ENCODE data around the gene FANCE.

The FANCE gene, protein sequence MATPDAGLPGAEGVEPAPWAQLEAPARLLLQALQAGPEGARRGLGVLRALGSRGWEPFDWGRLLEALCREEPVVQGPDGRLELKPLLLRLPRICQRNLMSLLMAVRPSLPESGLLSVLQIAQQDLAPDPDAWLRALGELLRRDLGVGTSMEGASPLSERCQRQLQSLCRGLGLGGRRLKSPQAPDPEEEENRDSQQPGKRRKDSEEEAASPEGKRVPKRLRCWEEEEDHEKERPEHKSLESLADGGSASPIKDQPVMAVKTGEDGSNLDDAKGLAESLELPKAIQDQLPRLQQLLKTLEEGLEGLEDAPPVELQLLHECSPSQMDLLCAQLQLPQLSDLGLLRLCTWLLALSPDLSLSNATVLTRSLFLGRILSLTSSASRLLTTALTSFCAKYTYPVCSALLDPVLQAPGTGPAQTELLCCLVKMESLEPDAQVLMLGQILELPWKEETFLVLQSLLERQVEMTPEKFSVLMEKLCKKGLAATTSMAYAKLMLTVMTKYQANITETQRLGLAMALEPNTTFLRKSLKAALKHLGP

DNA sequence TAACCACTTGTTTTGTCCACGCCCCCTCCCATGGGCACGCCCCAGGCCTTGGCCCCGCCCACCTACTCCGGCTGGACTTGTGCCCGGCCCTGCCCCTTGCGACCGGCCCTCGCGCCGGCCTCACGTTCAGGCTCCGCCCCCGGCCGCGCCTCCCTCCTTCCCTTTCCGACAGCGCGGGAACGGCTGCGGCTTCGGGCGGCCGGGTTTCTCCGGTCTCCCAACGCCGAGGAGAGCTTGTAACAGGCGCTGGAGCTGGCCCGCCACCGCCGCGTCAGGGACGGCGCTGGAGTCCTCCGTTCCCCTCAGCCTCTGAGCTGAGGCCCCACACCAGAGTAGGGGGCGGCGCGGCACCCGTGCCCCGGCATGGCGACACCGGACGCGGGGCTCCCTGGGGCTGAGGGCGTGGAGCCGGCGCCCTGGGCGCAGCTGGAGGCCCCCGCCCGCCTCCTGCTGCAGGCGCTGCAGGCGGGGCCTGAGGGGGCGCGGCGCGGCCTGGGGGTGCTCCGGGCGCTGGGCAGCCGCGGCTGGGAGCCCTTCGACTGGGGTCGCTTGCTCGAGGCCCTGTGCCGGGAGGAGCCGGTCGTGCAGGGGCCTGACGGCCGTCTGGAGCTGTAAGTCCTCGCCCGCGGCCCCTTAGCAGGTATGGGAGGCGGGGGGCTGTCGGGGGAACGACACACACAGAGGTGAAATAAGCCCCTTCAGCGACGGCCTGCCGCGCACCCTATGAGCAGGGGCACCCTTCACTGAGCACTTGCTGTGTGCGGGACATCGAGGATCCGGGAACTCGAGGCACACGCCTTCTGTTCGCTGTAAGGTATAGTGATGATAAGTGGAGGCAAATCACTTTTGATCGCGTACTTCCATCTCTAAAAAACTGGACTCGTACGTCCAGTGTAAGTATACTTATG, at the start of gene FANCE:
TSS of gene FANCE (plus strand) at position 156 of the 908 bp plus-strand sequence. CDS start at position 364, 208 bp downstream.
- DNase-seq: peak; percentile 90

DNA sequence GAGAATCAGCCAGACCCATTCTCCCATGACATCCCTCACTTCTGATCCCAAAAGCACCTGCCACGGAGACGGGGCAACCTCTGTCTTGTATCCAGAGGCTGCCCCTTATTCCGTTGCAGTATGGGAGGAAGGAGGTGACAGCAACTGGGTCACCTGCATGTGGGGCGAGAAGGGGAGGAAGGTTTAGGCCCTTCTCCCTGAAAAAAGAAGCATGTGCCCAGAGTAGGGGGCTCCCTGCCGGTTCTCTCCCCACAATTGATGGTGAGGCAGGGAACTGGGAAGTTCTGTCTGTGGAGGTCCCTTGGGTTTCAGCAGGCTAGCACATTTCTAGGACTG, 49.3 kb upstream of the FANCE start:
- no peak for DNase-seq

DNA sequence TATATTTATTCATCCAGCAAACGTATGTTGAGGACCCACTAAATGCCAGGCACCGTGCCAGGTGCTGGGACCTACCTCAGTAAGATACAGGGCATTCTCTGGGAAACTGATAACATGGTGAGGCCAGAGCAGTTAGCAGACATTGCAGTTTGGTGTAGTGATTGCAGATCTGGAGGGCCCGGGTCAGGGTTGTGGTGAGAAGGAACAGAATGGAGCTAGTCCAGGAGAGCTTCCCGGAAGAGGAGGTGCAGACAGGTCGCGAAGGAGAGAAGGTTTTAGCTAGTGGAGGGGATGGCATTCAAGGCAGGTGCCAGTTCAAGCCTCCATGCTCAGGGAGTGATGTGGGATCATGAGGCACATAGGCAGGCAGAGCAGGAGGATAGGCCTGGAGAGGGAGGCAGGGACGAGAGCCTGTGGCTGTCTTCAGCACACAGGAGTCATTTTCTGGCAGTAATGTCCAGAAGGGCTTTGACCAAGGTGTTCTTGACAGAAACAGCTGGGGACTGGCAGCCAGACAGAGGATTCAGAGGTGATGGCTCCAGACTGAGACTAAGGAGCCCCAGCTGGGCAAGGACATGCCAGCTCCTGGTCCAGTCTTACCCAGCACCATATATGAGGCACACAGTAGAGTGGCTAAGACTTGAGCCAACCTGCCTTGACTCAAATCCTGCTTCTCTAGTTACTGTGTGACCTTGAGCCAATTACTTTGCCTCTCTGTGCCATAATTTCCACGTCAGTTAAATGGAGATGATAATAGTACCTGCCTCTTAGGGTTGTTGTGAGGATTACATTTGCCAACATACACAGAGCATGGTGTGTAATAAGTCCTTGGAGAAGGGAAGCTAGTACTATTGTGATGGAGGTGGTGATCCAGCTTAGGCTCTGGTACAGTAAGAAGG, 48.3 kb upstream of the FANCE start:
- DNase-seq: no peak

DNA sequence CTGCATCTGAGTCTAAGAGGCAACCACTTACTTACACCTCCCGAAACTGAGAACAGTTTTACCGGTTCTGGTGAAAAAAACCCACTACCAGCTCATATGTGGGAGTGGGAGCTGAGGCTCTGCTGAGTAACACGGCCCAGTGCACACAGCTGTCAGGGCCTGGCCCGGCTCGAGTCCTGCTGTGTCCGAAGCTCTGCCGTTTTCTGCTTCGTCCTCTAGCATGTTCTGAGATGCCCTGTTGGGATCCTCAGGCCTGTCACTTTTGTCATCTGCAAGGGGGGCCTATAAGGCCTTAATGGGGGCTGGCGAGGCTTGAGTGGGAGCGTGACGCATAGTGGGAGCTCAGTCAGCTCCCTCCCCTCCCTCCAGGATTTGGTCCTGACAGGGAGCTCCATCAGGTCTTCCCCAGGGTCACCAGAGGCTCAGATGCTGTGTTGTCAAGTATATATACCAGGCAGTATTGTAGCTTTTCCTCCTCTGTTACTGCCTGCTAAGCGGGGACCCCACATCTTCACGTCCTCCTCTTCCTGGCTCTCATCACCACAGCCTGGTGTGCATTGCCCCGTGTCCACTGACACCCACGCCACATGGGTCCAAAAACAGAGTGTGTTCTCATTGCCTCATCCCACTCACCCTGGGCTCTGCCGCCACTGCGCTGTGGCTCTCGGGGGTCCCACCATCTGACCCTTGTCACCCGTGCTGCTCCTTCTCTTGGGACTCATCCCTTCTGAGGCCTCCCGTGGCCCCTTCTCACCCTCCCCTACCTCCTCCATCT, 45.2 kb upstream of the FANCE start:
- no peak for DNase-seq

DNA sequence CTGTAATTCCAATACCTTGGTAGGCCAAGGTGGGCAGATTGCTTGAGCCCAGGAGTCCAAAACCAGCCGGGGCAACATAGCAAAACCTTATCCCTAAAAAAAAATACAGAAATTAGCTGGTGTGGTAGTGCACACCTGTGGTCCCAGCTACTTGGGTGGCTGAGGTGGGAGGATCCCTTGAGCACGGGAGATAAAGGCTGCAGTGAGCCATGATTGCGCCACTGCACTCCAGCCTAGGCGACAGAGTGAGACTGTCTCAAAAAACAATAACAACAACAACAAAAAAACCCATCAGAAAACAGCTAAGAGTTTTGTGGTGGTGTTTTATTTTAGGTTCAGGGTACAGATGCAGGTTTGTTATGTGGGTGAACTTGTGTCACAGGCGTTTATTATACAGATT, 42.9 kb upstream of the FANCE start:
- no peak for DNase-seq

DNA sequence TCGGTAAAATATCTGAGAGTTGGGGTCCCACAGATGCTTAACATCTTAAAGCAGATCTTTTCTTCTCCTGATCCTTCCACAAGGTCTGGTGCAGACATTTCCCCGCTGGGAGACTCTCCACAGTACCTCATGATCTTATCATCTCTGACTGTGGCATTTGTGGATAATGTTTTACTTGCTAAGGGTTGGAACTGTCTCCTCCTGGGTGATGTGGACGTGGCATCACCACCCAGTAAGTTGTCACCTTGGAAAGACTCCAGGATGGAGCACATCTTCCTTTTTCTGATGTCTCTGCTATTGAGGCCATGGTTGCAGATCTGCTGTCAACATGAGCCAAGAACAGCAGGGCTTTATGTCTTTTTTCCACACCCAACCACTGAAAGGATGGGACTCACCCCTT, 42.0 kb upstream of the FANCE start:
- DNase-seq: no peak

DNA sequence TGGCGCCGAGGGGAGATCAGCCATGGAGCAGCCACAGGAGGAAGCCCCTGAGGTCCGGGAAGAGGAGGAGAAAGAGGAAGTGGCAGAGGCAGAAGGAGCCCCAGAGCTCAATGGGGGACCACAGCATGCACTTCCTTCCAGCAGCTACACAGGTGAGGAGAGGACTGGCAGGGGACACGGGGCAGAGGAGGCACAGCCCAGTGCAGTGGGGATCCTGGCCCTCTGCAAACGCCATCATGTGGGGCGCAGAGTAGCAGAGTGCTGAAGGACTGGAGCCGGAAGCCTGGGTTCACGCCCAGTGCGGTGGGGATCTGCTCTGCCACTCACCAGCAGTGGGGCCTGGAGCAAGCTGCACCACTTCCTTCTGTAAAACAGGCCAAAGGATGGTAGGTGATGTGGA, 41.1 kb upstream of the FANCE start:
- DNase-seq: no peak

DNA sequence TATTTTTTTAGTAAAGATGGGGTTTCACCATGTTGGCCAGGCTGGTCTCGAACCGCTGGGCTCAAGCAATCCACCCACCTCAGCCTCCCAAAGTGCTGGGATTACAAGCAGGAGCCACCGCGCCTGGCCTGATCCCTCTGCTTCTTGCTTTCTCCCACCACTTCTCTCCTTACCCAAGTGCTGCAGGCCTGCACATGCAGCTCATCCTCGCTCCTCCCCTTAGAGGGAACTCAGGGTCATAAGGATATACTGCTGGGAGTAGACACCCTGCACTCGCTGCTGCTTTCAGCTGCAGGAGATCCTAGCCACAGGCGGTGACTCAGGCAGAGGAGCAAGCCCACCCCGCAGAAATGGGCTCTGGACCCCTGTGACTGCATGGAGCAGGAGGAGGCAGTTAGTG, 40.0 kb upstream of the FANCE start:
- DNase-seq: no peak

DNA sequence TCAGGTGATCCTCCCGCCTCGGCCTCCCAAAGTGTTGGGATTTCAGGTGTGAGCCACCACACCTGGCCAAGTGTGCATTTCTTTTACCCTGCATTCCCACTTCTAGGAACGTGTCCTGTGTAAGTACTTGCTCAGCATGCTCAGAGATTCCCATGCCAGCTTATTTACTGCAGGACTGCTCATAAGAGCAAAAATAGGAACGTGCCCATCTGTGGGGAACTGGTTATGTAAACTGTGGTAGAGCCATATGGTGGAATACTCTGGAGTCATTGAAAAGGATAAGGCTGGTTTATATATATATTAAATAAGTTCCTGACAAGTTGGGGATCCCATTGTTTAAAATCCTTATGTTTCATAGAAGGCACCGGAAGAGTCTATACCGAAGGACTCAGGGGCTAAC, 38.2 kb upstream of the FANCE start:
- no peak for DNase-seq

DNA sequence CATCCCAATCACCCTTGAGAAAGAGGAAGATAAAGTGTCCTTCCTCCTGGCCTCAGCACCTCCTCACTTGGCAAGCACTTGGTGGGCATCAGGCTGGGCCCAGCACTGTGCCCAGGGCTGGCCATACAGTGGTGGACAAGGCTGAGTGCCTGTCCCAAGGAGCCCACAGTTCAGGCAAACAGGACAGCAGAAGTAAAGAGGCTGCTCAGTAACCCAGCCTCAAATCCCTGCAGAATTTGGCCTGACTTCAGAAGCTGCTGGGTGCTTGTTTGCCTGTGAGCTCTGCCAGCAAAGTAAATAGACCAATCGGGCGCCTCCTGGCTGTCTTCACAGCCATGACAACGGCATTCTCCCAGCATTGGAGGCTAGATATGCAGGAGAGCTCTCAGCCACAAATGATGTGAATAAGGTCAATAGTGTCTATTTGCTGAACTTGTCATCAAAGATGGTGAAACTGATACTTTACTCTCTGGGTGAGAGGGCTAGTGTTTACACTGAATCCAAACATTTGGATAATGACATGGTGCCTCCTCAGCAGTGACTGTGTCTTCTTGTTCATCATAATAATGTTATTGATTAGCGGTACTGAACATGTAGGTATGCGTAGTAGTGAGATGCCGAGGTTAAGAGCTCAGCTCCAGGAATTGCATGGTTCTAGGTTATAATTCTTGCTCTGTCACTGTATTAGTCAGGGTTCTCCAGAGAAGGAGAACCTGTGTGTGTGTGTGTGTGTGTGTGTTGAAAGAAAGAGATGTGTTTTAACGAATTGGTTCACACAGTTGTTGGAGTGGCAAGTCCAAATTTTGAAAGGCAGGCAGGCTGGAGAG, 36.9 kb upstream of the FANCE start:
- DNase-seq: peak; percentile 75

DNA sequence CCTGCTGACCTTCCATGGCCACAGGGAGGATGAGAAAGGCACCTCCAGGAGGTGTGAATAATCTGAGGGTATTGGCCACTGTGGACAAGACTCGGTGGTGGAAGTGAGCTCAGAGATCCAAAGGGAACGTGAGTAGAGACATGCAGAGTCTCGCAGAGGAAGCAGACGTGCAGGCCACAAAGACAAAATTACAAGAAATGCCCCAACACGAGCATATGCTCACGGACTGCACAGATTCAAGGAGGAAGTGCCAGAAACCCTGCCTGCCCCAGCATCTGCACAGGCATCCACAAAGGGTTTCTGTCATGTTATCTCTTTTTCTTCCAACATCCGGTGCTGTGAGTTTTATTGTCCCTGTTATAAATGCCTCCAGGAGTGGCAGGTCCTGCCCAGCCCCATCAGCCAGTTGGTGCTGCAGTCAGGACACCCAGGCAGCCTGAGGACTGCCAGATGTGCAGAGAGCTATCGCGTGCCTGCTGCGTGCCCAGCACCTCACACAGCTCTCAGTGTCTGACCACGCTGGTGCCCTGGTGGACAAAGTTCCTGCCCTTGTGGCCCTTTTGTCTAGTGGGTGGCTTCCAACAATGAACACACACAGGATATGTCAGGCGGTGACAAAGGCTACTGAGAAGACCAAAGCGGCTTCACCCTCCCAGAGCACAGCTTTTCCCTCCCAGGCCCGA, 34.0 kb upstream of the FANCE start:
- no peak for DNase-seq

DNA sequence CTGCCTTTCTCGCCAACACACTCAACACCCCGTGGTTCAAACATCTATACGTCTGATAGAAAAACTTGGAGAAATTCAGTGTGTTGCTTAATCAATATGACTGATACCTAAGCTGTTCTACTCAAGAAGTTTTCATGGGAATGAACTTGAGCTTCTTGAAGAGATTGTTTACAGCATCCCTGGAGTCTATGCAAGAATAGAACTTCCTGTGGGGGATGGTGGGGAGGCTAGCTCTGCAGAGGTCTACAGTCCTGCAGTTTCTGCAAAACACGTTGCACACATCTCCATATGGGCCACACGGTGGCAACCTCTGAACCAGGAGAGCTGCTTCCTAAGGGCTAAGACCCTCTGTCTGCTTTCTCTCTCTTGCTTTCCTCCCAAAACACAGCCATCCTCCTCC, 32.7 kb upstream of the FANCE start:
- DNase-seq: peak; percentile 87

DNA sequence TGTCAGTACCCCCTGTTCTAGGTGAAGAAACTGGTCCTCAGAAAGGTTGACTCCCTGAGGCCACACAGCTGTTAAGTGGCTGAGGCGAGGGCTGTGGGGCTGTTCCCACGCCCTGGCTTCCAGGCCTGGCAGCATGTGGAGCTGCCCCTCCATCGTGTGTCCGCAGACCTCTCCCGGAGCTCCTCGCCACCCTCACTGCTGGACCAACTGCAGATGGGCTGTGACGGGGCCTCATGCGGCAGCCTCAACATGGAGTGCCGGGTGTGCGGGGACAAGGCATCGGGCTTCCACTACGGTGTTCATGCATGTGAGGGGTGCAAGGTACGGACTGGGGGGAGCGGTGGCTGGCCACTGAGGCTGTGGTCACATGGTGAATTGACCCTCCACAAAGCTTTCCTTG, 32.2 kb upstream of the FANCE start:
- DNase-seq: no peak

DNA sequence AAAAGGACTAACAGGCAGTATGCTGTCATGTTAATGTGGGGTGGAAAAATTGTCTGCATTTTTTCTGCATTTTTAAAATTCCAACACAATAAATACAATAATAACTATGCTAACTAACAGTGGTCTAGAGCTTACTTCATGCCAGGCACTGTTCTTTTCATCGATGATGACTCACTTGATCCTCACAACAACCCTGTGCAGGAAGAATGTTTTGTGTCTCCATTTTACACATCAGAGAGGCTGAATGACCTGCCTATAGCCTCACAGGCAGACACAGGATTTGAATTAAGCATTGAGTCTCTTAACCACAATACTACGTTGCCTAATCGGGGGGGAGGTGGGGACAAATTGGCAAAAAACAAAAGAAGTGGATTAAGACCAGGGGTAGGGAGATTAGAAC, 26.9 kb upstream of the FANCE start:
- peak; percentile 97 for DNase-seq

DNA sequence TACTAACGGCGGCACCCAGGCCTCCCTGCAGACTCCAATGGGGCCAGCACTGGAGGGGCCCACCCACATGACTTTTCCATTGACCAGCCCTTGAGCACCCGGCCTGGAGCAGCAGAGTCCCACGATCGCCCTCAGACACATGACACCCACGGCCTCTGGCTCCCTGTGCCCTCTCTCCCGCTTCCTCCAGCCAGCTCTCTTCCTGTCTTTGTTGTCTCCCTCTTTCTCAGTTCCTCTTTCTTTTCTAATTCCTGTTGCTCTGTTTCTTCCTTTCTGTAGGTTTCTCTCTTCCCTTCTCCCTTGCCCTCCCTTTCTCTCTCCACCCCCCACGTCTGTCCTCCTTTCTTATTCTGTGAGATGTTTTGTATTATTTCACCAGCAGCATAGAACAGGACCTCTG, 26.1 kb upstream of the FANCE start:
- no peak for DNase-seq

DNA sequence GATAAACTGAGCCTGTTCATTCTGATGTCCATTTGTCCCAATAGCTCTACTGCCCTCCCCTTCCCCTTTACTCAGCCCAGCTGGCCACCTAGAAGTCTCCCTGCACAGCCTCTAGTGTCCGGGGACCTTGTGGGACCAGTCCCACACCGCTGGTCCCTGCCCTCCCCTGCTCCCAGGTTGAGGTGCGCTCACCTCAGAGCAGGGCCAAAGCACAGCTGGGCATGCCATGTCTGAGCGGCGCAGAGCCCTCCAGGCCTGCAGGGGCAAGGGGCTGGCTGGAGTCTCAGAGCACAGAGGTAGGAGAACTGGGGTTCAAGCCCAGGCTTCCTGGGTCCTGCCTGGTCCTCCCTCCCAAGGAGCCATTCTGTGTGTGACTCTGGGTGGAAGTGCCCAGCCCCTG, 24.7 kb upstream of the FANCE start:
- DNase-seq: no peak

DNA sequence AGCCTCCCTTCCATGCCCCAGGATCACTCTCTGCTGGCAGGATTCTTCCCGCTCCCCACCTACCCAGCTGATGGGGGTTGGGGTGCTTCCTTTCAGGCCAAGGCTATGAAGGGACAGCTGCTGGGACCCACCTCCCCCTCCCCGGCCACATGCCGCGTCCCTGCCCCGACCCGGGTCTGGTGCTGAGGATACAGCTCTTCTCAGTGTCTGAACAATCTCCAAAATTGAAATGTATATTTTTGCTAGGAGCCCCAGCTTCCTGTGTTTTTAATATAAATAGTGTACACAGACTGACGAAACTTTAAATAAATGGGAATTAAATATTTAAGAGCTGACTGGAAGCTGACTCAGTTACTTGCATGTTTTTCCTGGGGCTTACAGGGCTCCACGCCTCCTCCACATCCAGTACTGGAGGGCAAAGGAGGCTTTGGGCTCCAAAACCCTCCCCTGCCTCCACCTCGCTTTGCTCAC, 24.3 kb upstream of the FANCE start:
- peak; percentile 90 for DNase-seq

DNA sequence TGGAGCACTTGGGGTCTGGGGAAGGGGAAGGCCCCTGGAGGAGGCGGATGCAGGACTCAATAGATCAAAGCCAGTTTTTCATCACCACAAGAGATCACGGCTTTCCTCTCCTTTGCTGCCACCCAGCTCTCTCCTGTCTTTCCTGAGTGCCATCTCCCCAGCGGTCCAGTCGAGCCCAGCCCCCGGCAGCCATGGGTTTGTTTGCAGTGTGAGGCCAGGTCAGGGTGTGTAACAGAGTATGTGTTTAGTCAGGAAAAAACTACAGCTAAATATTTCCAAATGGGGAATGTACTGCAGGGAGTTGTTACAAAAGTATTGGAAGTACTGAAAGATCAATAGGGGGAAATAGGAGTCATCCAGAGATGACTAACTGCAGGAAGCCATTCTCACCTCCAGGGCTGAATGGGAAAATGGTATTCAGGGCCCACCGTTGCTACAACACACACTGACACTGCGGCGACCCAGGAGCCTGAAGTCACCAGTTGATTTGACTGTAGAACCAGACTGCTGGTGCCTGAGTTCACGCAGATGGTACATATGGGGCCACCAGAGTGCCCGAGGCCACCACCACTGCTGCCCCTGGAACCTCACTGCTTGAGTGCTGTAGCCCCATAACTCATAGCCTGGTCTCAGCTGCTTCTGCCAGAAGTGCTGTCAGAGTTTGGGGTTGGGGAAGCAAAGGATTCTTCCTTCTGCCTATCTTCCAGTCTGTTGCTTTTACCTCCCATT, 23.6 kb upstream of the FANCE start:
- peak; percentile 23 for DNase-seq

DNA sequence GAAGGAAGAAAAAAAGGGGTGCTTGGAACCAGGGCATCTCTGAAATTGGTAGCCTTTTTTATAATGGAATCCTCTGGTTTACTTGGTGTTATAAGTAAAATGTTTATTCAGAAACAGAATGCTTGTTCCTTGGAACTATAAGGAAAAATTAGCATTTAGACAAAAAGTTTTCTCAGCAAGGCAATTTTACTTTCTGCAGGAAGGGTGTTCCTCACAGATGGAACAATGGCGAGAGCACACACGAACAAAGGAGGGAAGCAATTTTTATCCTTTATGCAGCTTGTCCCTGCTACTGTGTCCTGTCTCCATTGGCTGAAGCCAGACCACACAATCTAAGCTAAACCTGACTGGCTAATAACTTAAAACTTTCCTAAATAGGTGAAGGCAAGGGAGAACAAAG, 22.7 kb upstream of the FANCE start:
- DNase-seq: no peak

DNA sequence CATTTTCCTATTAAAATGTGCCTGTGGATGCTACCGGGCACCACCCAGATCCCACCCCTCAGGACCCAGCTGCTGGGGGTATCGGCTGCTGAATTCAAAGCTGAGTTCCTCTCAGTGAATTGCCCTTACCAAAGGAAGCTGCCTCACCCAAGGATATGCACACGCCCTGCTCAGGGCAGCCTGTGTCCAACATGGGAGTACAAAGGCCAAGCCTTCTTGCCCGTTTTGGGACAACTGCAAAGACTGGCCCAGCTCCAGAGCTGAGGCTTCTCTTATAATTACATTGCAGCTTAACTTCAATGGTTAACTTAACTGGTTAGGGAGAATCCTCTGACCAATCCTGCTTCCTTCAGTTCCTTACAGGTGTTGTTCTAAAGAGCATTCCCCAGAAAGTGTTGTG, 19.8 kb upstream of the FANCE start:
- DNase-seq: no peak
